Gastroesophageal sphincter (tissue), 4 donors: Measurements from ENCODE around the gene GPR61. TPM values are rescaled to one million over a fixed set of nuclear protein-coding genes. Genes with fewer than 3 reads are reported as not detected.

Experiments used
- ATAC-seq: fragments of 150-250 bp; one replicate; pipeline ENCODE4 v1.9.1; 2016; ENCODE audit warnings: mild to moderate bottlenecking, moderate library complexity
- H3K27ac ChIP-seq, 4 donors: fragments of 200-600 bp; sonication (generic) in 3 of 4; 1 replicate in 3 of 4; 2 replicates in 1 of 4; pipeline ENCODE4 v1.5.1; 2016 to 2019
- H3K27me3 ChIP-seq: fragments of 200-600 bp; sonication (generic); one replicate; pipeline ENCODE4 v1.5.1; 2019
- H3K36me3 ChIP-seq, 2 donors: fragments of 200-600 bp; sonication (generic); one replicate each; pipeline ENCODE4 v1.5.1; 2019; ENCODE audit warnings: control low read depth in 1 of 2
- H3K4me1 ChIP-seq, 3 donors: fragments of 200-600 bp; sonication (generic); 1 replicate in 2 of 3; 2 replicates in 1 of 3; pipeline ENCODE4 v1.5.1; 2016 to 2019; ENCODE audit warnings: control low read depth in 2 of 3
- H3K4me3 ChIP-seq, 2 donors: fragments of 200-600 bp; sonication (generic); one replicate each; pipeline ENCODE4 v1.5.1; 2019; ENCODE audit warnings: mild to moderate bottlenecking in 1 of 2, moderate library complexity in 1 of 2
- H3K9me3 ChIP-seq, 3 donors: fragments of 200-600 bp; sonication (generic); one replicate each; pipeline ENCODE4 v1.5.1; 2017 to 2019; ENCODE audit warnings: control low read depth in 2 of 3
- EP300 ChIP-seq: sonication (generic); formaldehyde crosslinking; IDR thresholded peaks from one replicate; pipeline ENCODE4 v1.6.1; 2017; ENCODE audit warnings: antibody characterized with exemption, mild to moderate bottlenecking
- POLR2A ChIP-seq, 2 donors: fragments of 450-650 bp; IDR thresholded peaks; one replicate each; pipeline ENCODE4 v1.6.1; 2017; ENCODE audit warnings: antibody characterized with exemption in 2 of 2, mild to moderate bottlenecking in 2 of 2, moderate library complexity in 1 of 2
- POLR2AphosphoS5 ChIP-seq: sonication (generic); formaldehyde crosslinking; IDR thresholded peaks from one replicate; pipeline ENCODE4 v1.6.1; 2017; ENCODE audit warnings: antibody characterized with exemption
- WGBS, 2 donors: methylation state at CpG; one replicate each; pipeline ENCODE4 v1.1.5; 2018; ENCODE audit warnings: low coverage in 1 of 2; 5-methylcytosine and 5-hydroxymethylcytosine counted together
- total RNA-seq, 4 donors: library from RNA; depleted of rRNA; stranded (reverse); fragments of >200 nt; gene quantifications; one replicate each; pipeline ENCODE4 v1.1.0, GENCODE V29; 2016
- TF ChIP-seq, protein P1 (sequence below), 4 experiments: fragments of 200-600 bp in 2 of 4; fragments of 450-650 bp in 2 of 4; sonication (generic) in 1 of 4; IDR thresholded peaks; one replicate each; pipeline ENCODE4 v1.5.1; 2017 to 2019; ENCODE audit warnings: antibody characterized with exemption in 4 of 4, mild to moderate bottlenecking in 2 of 4, moderate library complexity in 2 of 4

Gene GPR61
- total RNA-seq, 4 donors from 2014 or later = not detected

DNA sequence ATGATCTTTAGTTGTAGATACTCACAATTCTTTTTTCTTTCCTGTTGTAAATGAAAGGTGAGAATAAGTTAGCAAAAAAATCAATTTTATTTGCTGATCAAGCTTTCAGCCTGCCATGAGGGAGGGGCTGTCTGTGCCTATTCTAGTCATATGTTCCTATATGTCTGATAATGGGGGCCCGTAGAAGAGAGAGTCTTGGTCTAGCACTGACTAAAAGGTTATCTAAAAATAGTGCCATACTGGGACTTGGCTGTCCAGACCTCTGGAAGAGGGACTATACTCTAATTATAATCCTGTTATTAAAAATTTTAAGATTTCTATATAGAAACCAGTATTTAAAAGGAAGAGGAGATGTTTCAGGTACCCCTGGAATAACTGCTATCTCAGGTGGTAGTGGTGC is 27.3 kb downstream of the GPR61 start:
- no peak for ATAC-seq
- TF ChIP-seq POLR2A (IDR thresholded peaks at IDR 0.05) = no peak
- TF ChIP-seq, protein P1, sequence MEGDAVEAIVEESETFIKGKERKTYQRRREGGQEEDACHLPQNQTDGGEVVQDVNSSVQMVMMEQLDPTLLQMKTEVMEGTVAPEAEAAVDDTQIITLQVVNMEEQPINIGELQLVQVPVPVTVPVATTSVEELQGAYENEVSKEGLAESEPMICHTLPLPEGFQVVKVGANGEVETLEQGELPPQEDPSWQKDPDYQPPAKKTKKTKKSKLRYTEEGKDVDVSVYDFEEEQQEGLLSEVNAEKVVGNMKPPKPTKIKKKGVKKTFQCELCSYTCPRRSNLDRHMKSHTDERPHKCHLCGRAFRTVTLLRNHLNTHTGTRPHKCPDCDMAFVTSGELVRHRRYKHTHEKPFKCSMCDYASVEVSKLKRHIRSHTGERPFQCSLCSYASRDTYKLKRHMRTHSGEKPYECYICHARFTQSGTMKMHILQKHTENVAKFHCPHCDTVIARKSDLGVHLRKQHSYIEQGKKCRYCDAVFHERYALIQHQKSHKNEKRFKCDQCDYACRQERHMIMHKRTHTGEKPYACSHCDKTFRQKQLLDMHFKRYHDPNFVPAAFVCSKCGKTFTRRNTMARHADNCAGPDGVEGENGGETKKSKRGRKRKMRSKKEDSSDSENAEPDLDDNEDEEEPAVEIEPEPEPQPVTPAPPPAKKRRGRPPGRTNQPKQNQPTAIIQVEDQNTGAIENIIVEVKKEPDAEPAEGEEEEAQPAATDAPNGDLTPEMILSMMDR (IDR thresholded peaks at IDR 0.05) = no peak
- TF ChIP-seq EP300 = no peak
- no peak for TF ChIP-seq POLR2AphosphoS5
- H3K36me3 ChIP-seq = no peaks in the 10 kb centered on the region
- no peaks in the 10 kb centered on the region for H3K27me3 ChIP-seq
- H3K27ac ChIP-seq = no peak overlapping the region
- H3K4me1 ChIP-seq = peaks cover 19 to 89% (median 32%) of the 10 kb centered on the region in 3 donors
- 80% methylated on average over 1 of the region's 1 CpG for WGBS, 2 donors
- no peaks in the 10 kb centered on the region for H3K9me3 ChIP-seq
- no peak overlapping the region for H3K4me3 ChIP-seq

DNA sequence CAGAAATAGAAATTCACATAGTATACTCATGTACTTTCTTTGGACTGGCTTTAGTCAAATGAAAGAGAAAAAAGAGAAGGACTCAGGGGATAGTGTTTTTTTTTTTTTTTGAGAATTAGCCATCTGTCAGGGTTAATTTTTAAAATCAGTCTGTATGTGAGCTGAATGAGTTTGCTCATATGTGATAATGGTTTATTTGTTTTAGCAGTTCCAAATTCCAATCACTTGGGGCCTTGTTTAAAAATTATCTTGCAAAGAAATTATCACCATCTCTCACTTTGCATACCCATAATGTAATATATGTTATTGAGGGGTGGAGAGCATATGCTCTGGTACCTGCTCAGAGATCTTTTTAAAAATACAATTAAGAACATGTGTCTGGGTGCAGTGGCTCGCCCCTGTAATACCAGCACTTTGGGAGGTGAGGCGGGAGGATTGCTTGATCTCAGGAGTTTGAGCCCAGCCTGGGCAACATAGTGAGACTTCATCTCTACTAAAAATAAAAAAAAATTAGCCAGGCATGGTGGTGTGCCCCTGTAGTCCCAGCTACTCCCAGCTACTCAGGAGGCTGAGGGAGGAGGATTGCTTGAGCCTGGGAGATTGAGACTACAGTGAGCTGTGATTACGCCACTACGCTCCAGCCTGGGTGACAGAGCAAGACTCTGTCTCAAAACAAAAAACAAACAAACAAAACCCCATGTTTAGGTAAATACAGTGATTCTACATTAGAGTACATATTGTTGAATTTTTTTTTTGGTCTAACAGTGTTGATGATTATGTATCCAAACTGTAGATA is 28.4 kb downstream of the GPR61 start:
- TF ChIP-seq POLR2AphosphoS5 (no peak), EP300 (no peak), POLR2A (IDR thresholded peaks at IDR 0.05) (no peak)
- TF ChIP-seq, protein P1 (IDR thresholded peaks at IDR 0.05) = no peak
- ATAC-seq = no peak
- Histone ChIP-seq H3K4me1 (peaks cover 14 to 87% (median 22%) of the 10 kb centered on the region in 3 donors), H3K27ac (no peak overlapping the region), H3K9me3 (no peaks in the 10 kb centered on the region), H3K36me3 (no peaks in the 10 kb centered on the region), H3K27me3 (no peaks in the 10 kb centered on the region), H3K4me3 (no peak overlapping the region)
- WGBS, 2 donors = 97 to 100% methylated on average over 3 to 4 of the region's 4 CpGs

DNA sequence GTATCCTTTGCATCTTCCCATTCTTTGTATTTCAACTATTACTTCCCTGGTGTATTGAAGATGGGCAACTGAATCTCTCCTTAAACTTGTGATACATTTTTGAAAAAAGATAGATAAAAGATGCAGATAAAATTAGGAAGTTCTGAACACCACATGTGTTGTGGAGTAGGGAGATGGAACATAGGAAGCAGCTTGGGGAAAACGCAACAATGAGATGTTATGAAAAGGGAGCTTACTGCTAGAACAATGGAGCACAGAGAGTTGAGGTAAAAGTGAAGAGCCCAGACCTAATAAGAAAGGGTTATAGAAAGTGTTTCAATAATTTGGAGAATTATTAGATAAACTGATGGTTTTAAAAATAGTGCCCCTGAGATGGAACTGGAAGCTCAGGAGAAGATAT is 29.7 kb downstream of the GPR61 start:
- TF ChIP-seq, protein P1 (IDR thresholded peaks at IDR 0.05) = no peak
- no peak for TF ChIP-seq EP300
- no peak for TF ChIP-seq POLR2AphosphoS5
- no peak for TF ChIP-seq POLR2A (IDR thresholded peaks at IDR 0.05)
- Histone ChIP-seq H3K27me3 (no peaks in the 10 kb centered on the region), H3K36me3 (no peaks in the 10 kb centered on the region), H3K27ac (no peak overlapping the region), H3K4me1 (peaks cover 14 to 84% (median 17%) of the 10 kb centered on the region in 3 donors), H3K4me3 (no peak overlapping the region), H3K9me3 (no peaks in the 10 kb centered on the region)
- 44% methylated on average over 1 of the region's 1 CpG; no CpG with 5 or more reads in 1 of the 2 donors for WGBS, 2 donors
- ATAC-seq = no peak

DNA sequence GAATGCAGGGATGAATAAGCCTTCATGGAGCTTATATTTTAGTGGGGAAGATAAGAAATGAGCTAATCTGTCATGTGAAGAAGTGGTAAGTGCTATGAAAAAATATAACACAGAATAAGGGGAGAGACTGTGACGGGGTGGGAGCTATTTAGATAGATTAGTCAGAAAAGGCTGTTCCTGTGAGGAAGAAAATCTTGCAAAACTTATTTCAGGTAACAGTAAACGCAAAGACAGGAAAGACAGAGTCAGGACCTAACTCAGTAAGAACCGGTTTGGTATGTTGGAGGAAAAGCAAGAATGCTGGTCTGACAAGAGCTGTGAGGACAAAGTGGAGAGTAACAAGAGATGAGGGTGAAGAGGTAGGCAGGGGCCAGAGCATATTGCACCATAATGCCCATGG is 30.7 kb downstream of the GPR61 start:
- ATAC-seq = no peak
- Histone ChIP-seq H3K27ac (no peak overlapping the region), H3K27me3 (no peaks in the 10 kb centered on the region), H3K9me3 (no peaks in the 10 kb centered on the region), H3K4me3 (no peak overlapping the region), H3K4me1 (peaks cover 14 to 77% (median 17%) of the 10 kb centered on the region in 3 donors), H3K36me3 (peaks cover 0 to 10% of the 10 kb centered on the region in 2 donors)
- WGBS, 2 donors = 33 to 48% methylated on average over 2 to 3 of the region's 3 CpGs
- TF ChIP-seq, protein P1 (IDR thresholded peaks at IDR 0.05) = no peak
- no peak for TF ChIP-seq EP300
- no peak for TF ChIP-seq POLR2A (IDR thresholded peaks at IDR 0.05)

DNA sequence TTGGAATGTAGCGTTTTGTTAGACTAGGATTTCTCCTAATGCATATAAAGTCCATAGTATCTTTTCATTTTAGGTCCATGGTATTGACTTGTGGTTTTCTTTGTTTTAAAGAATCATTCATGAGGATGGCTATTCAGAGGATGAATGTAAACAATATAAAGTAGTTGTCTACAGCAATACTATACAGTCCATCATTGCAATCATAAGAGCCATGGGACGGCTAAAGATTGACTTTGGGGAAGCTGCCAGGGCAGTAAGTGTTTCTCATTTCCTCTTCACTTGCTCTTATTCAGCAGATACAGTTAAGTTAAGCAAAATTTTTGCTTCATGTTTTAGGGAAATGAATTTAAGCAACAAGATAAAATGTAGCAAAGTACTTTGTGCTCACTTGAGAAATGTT is 34.1 kb downstream of the GPR61 start:
- WGBS, 2 donors = 61 to 72% methylated on average over 2 of the region's 2 CpGs
- no peak for TF ChIP-seq POLR2A (IDR thresholded peaks at IDR 0.05)
- TF ChIP-seq, protein P1 (IDR thresholded peaks at IDR 0.05) = no peak
- TF ChIP-seq EP300 = no peak
- no peak for TF ChIP-seq POLR2AphosphoS5
- Histone ChIP-seq H3K27me3 (no peaks in the 10 kb centered on the region), H3K27ac (no peak overlapping the region), H3K4me3 (no peak overlapping the region), H3K9me3 (no peaks in the 10 kb centered on the region), H3K4me1 (peaks cover 10 to 57% (median 10%) of the 10 kb centered on the region in 3 donors), H3K36me3 (peaks cover 0 to 25% of the 10 kb centered on the region in 2 donors)
- no peak for ATAC-seq
